Stimulated activated CD8-positive, alpha-beta memory T cell treated with anti-CD3 and anti-CD28 coated beads, Interleukin-7, amount 100 ng/mL, for 1 hour (primary cell): ENCODE measurements around the gene PROSER2.

Source experiments
- DNase-seq, 2 donors: peaks; one replicate each; pipeline ENCODE4 v3.0.0-alpha.2; 2020; ENCODE audit warnings: low read depth in 2 of 2

PROSER2 gene

GRCh38 chr10:11869219-11869618 is 46.1 kb downstream of the PROSER2 start:
- no peak for DNase-seq

- no peak for DNase-seq
These were observed 46.7 kb downstream of the PROSER2 start for GRCh38 chr10:11869743-11870460.

- no peak for DNase-seq
These were observed 47.3 kb downstream of the PROSER2 start for GRCh38 chr10:11870461-11870780.

GRCh38 chr10:11870900-11871400 is 47.8 kb downstream of the PROSER2 start:
- no peak for DNase-seq

GRCh38 chr10:11871466-11871865 is 48.3 kb downstream of the PROSER2 start:
- DNase-seq, result no peak

- DNase-seq, result no peak
These were observed 51.7 kb downstream of the PROSER2 start for GRCh38 chr10:11874568-11875493.

- DNase-seq, result no peak
These were observed 52.5 kb downstream of the PROSER2 start for GRCh38 chr10:11875494-11876281.

GRCh38 chr10:11876324-11876723 is 53.2 kb downstream of the PROSER2 start:
- DNase-seq, result no peak

GRCh38 chr10:11876805-11877590 is 53.8 kb downstream of the PROSER2 start:
- DNase-seq, result no peak

GRCh38 chr10:11877591-11877905 is 54.4 kb downstream of the PROSER2 start:
- no peak for DNase-seq

GRCh38 chr10:11878776-11879175 is 55.6 kb downstream of the PROSER2 start:
- DNase-seq, result no peak

- no peak for DNase-seq
These were observed 56.4 kb downstream of the PROSER2 start for GRCh38 chr10:11879387-11880094.

- no peak for DNase-seq
These were observed 57.2 kb downstream of the PROSER2 start for GRCh38 chr10:11880151-11881029.

- DNase-seq, result no peak
These were observed 57.9 kb downstream of the PROSER2 start for GRCh38 chr10:11881030-11881476.

GRCh38 chr10:11881477-11882417 is 58.6 kb downstream of the PROSER2 start:
- no peak for DNase-seq

GRCh38 chr10:11882646-11883375 is 59.7 kb downstream of the PROSER2 start:
- DNase-seq, result no peak

- no peak for DNase-seq
These were observed 61.7 kb downstream of the PROSER2 start for GRCh38 chr10:11884706-11885423.
